ENCODE measurements around the gene NFX1. TPM values are rescaled to one million over a fixed set of nuclear protein-coding genes. Genes with fewer than 3 reads are reported as not detected.

NFX1 gene
- total and polyA plus RNA-seq, 9 of the 15 experiments (the other 6 are each of a cell fraction or from before 2014, with no cell fraction given), result 8.8 to 38.9 (median 26.8) TPM

- in situ Hi-C loops (cut with MboI) (loop anchor here (25.0 kb wide), 2 partner anchors 683 to 858 kb away; partner anchors contain the start of genes ACO1, NDUFB6, SMIM27 and TOPORS), intact Hi-C loops (cut with micrococcal nuclease) (no loop called here)
- TF ChIP-seq IRF2 (CRISPR knock-in tag; IDR thresholded peaks at IDR 0.05) (no peak), ZNF830 (CRISPR knock-in tag; IDR thresholded peaks at IDR 0.05) (no peak), ZFP36 (IDR thresholded peaks at IDR 0.05; ENCODE audit: low read depth, low read length, partially characterized antibody) (no peak), NFRKB (IDR thresholded peaks at IDR 0.05; ENCODE audit: low read depth) (no peak), HDAC8 (tag; IDR thresholded peaks at IDR 0.05) (no peak), PHB2 (IDR thresholded peaks at IDR 0.05; ENCODE audit: low read depth) (no peak), SMAD3 (CRISPR knock-in tag; conservative IDR thresholded peaks at IDR 0.05) (no peak), ZKSCAN3 (CRISPR knock-in tag; IDR thresholded peaks at IDR 0.05) (no peak), ATF7 (IDR thresholded peaks at IDR 0.05) (no peak), BRCA1 (IDR thresholded peaks at IDR 0.05) (no peak), BRCA1 (CRISPR knock-in tag; IDR thresholded peaks at IDR 0.05) (no peak), NR3C1 (CRISPR knock-in tag; IDR thresholded peaks at IDR 0.05) (no peak)
- TF ChIP-seq, protein P1, sequence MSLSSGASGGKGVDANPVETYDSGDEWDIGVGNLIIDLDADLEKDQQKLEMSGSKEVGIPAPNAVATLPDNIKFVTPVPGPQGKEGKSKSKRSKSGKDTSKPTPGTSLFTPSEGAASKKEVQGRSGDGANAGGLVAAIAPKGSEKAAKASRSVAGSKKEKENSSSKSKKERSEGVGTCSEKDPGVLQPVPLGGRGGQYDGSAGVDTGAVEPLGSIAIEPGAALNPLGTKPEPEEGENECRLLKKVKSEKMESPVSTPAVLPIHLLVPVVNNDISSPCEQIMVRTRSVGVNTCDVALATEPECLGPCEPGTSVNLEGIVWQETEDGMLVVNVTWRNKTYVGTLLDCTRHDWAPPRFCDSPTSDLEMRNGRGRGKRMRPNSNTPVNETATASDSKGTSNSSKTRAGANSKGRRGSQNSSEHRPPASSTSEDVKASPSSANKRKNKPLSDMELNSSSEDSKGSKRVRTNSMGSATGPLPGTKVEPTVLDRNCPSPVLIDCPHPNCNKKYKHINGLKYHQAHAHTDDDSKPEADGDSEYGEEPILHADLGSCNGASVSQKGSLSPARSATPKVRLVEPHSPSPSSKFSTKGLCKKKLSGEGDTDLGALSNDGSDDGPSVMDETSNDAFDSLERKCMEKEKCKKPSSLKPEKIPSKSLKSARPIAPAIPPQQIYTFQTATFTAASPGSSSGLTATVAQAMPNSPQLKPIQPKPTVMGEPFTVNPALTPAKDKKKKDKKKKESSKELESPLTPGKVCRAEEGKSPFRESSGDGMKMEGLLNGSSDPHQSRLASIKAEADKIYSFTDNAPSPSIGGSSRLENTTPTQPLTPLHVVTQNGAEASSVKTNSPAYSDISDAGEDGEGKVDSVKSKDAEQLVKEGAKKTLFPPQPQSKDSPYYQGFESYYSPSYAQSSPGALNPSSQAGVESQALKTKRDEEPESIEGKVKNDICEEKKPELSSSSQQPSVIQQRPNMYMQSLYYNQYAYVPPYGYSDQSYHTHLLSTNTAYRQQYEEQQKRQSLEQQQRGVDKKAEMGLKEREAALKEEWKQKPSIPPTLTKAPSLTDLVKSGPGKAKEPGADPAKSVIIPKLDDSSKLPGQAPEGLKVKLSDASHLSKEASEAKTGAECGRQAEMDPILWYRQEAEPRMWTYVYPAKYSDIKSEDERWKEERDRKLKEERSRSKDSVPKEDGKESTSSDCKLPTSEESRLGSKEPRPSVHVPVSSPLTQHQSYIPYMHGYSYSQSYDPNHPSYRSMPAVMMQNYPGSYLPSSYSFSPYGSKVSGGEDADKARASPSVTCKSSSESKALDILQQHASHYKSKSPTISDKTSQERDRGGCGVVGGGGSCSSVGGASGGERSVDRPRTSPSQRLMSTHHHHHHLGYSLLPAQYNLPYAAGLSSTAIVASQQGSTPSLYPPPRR (CRISPR knock-in tag; IDR thresholded peaks at IDR 0.05; ENCODE audit: borderline replicate concordance), result no peak
- no peak overlapping the region for H3K9ac ChIP-seq (ENCODE audit: insufficient read depth in 1 of 2, low read depth in 2 of 2, low read length in 2 of 2)
- H3K9me3 ChIP-seq (replicated peaks; ENCODE audit: control insufficient read depth, insufficient read depth, low read depth, low read length), result no peaks in the 10 kb centered on the region
- no peaks in the 10 kb centered on the region; the same call in 1 of the 2 replicates for H4K20me1 ChIP-seq (replicated peaks; ENCODE audit: control insufficient read depth, insufficient read depth, low read length)
- no peak overlapping the region for H3K4me2 ChIP-seq (ENCODE audit: insufficient read depth, low read length)
- no peak for ATAC-seq
- DNase-seq (ENCODE audit: extremely low read depth in 1 of 4, low spot score in 3 of 4), result no peak
- H3K27me3 ChIP-seq (ENCODE audit: control insufficient read depth in 2 of 2, insufficient read depth in 2 of 2, low read length in 2 of 2), result no peaks in the 10 kb centered on the region
- CTCF ChIA-PET (ENCODE audit: low intra/inter-chr PET ratio), result no interaction called here
- BruUV-seq (replicated peaks), result no TSS peak
- FAIRE-seq, result no peak
- H3K36me3 ChIP-seq (ENCODE audit: control insufficient read depth, insufficient read depth, low read length), result 0 out of 3 replicates have a peak, but pooled peaks cover 5% of the 10 kb centered on the region
- 83% methylated on average over 2 of the region's 2 CpGs for WGBS (ENCODE audit: insufficient coverage, low coverage, missing lambda C conversion rate)
- no peak overlapping the region for H3K27ac ChIP-seq (ENCODE audit: extremely low read depth, low read depth, low read length)
- no peaks in the 10 kb centered on the region for H3K79me2 ChIP-seq (ENCODE audit: control insufficient read depth, insufficient read depth, low read length)
- no peaks in the 10 kb centered on the region for H3K9me1 ChIP-seq (ENCODE audit: control insufficient read depth, insufficient read depth, low read length)
- POLR2A ChIA-PET, result interaction anchor here (1.2 to 1.4 kb wide), 2 partner anchors 15 to 220 kb away, joined by 3 read pairs; partner anchors contain the start of gene DNAJA1
- peaks cover 6% of the 10 kb centered on the region in 2 experiments; a peak in 4 of 5 replicates for H3K4me1 ChIP-seq (replicated peaks in 1 of 2; ENCODE audit: control insufficient read depth in 2 of 2, insufficient read depth in 2 of 2, low read length in 2 of 2)
- H3K4me3 ChIP-seq, result no peak overlapping the region
- H2AFZ ChIP-seq (ENCODE audit: low read depth, low read length), result no peak overlapping the region
These were observed 45.0 kb upstream of the NFX1 start for GRCh38 chr9:33245341-33245740.

Measured in K562 (cell line).